ENCODE measurements around the gene KDELR1. TPM values are rescaled to one million over a fixed set of nuclear protein-coding genes. Genes with fewer than 3 reads are reported as not detected.
A peak's percentile ranks its signal among the peaks of the same experiment; 100 is the strongest.

The KDELR1 gene
- total and polyA plus RNA-seq, 9 of the 15 experiments (the other 6 are each of a cell fraction or from before 2014, with no cell fraction given): 6.1 to 165 (median 58.5) TPM

- no peak for TF ChIP-seq ZNF407 (IDR thresholded peaks at IDR 0.05; ENCODE audit: low read depth)
- TF ChIP-seq, protein P1, sequence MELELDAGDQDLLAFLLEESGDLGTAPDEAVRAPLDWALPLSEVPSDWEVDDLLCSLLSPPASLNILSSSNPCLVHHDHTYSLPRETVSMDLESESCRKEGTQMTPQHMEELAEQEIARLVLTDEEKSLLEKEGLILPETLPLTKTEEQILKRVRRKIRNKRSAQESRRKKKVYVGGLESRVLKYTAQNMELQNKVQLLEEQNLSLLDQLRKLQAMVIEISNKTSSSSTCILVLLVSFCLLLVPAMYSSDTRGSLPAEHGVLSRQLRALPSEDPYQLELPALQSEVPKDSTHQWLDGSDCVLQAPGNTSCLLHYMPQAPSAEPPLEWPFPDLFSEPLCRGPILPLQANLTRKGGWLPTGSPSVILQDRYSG (tag; conservative IDR thresholded peaks at IDR 0.05; ENCODE audit: low read depth): no peak
- TF ChIP-seq, protein P2, sequence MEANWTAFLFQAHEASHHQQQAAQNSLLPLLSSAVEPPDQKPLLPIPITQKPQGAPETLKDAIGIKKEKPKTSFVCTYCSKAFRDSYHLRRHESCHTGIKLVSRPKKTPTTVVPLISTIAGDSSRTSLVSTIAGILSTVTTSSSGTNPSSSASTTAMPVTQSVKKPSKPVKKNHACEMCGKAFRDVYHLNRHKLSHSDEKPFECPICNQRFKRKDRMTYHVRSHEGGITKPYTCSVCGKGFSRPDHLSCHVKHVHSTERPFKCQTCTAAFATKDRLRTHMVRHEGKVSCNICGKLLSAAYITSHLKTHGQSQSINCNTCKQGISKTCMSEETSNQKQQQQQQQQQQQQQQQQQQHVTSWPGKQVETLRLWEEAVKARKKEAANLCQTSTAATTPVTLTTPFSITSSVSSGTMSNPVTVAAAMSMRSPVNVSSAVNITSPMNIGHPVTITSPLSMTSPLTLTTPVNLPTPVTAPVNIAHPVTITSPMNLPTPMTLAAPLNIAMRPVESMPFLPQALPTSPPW (CRISPR knock-in tag; IDR thresholded peaks at IDR 0.05): no peak
- TF ChIP-seq ILF3 (IDR thresholded peaks at IDR 0.05; ENCODE audit: borderline replicate concordance): no peak
- TF ChIP-seq ZNF143 (CRISPR knock-in tag; IDR thresholded peaks at IDR 0.05): peak; percentile 87
- TF ChIP-seq SRSF9 (IDR thresholded peaks at IDR 0.05; ENCODE audit: borderline replicate concordance, low read depth, low read length): no peak
- no peak for TF ChIP-seq NFE2L1 (tag; IDR thresholded peaks at IDR 0.05; ENCODE audit: borderline replicate concordance, low read depth)
- no peak for TF ChIP-seq SETDB1 (IDR thresholded peaks at IDR 0.05; ENCODE audit: low read length)
- TF ChIP-seq GABPB2 (CRISPR knock-in tag; conservative IDR thresholded peaks at IDR 0.05): no peak
- no peak for TF ChIP-seq CHD4 (IDR thresholded peaks at IDR 0.05; ENCODE audit: insufficient read depth, insufficient replicate concordance, low read depth, low read length, poor library complexity, severe bottlenecking)
- no peak for TF ChIP-seq ZBTB7A (IDR thresholded peaks at IDR 0.05; ENCODE audit: borderline replicate concordance, control insufficient read depth, low read depth, low read length)
- TF ChIP-seq BMI1 (IDR thresholded peaks at IDR 0.05; ENCODE audit: low read length): no peak
- TF ChIP-seq ZNF121 (CRISPR knock-in tag; conservative IDR thresholded peaks at IDR 0.05): no peak
Observed at GRCh38 chr19:48403606-48404005, 12.3 kb upstream of the KDELR1 start (continued).

All from K562 (cell line).